ENCODE results near the gene RNF157. TPM values are rescaled to one million over a fixed set of nuclear protein-coding genes. Genes with fewer than 3 reads are reported as not detected.

RNF157 gene
- total and polyA plus RNA-seq, 2 of the 13 experiments (the other 11 are each of a cell fraction or from before 2014, with no cell fraction given), result 0.44 to 1.5 TPM

DNA sequence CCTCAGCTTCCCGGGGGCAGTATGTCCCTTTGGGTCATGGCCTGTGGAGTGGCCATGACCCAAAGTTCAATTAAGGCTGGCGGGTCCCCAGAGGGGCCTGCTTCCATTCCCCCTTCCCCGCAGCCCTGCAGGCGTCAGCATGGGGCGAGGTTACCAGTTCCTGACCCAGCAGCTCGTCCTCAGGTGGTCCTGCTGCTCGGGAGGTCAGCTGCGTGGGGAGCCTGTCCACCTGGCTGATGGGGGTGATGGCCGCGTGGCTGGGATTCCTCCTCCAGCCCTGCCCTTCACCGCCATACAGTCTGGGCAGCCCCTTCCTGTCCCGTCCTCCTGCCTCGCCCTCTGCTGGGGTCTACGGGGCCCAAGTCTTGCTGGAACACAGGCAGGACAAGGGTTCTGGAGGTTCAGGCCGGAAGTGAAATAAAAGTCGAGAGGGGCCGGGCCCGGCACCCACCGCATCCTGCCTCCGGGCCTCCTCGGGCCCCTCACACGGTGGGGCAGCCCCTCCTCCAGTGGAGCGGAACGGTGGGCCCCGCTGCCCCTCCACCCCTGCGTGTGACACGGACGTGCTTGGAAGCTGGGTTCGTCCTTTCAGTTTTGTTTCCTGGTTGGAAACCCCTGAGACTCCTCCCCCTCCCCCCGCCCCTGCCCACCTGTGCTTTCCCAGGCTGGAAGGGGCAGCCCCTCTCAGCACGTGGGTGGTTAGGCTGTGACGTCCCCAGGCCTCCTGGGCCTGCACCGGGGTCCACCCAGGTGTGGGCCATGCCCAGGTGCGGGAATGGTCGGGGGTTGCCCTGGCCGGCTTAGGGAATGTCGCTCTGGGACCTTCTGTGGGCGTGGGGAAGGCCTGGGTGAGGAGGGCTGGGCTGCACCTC is 31.6 kb upstream of the RNF157 start (continued):
- peak; percentile 42; the same call in 1 of the 2 replicates for TF ChIP-seq ZBTB33 (CRISPR knock-in tag; IDR thresholded peaks at IDR 0.05)
- TF ChIP-seq IRX3 (CRISPR knock-in tag; IDR thresholded peaks at IDR 0.05; ENCODE audit: borderline replicate concordance, low read depth), result no peak
- TF ChIP-seq DNMT1 (CRISPR knock-in tag; IDR thresholded peaks at IDR 0.05), result no peak
- TF ChIP-seq ZNF274 (CRISPR knock-in tag; IDR thresholded peaks at IDR 0.05), result 0 out of 2 replicates have a peak, but pooled peaks have one; percentile 39
- TF ChIP-seq NFE2 (CRISPR knock-in tag; IDR thresholded peaks at IDR 0.05), result no peak
- no peak for TF ChIP-seq SMARCC2 (IDR thresholded peaks at IDR 0.05)
- TF ChIP-seq ASH2L (IDR thresholded peaks at IDR 0.05; ENCODE audit: insufficient read length, low read depth, low read length), result no peak
- TF ChIP-seq BCL6 (CRISPR knock-in tag; IDR thresholded peaks at IDR 0.05), result no peak
- TF ChIP-seq ZBTB8A (CRISPR knock-in tag; IDR thresholded peaks at IDR 0.05; ENCODE audit: borderline replicate concordance, low read depth), result no peak
- TF ChIP-seq ZNF761 (CRISPR knock-in tag; conservative IDR thresholded peaks at IDR 0.05), result no peak
- TF ChIP-seq ZXDC (CRISPR knock-in tag; IDR thresholded peaks at IDR 0.05), result no peak
- TF ChIP-seq ATRX (CRISPR knock-in tag; IDR thresholded peaks at IDR 0.05; ENCODE audit: borderline replicate concordance), result no peak
- TF ChIP-seq BCLAF1 (IDR thresholded peaks at IDR 0.05), result no peak
- TF ChIP-seq ZC3H13 (CRISPR knock-in tag; IDR thresholded peaks at IDR 0.05), result 0 out of 2 replicates have a peak, but pooled peaks have one; percentile 49
- no peak for TF ChIP-seq CCDC6 (CRISPR knock-in tag; IDR thresholded peaks at IDR 0.05)
- TF ChIP-seq ZNF883 (CRISPR knock-in tag; IDR thresholded peaks at IDR 0.05; ENCODE audit: not compliant biosample characterization), result peak; percentile 57
- peak; percentile 93 for TF ChIP-seq AGO1 (IDR thresholded peaks at IDR 0.05; ENCODE audit: low read depth, low read length, poor library complexity, severe bottlenecking)
- 0 out of 2 replicates have a peak, but pooled peaks have one; percentile 18 for TF ChIP-seq ZNF547 (CRISPR knock-in tag; IDR thresholded peaks at IDR 0.05)
- 0 out of 2 replicates have a peak, but pooled peaks have one; percentile 14 for TF ChIP-seq MEIS2 (CRISPR knock-in tag; IDR thresholded peaks at IDR 0.05)
- no peak for TF ChIP-seq MAFG (CRISPR knock-in tag; IDR thresholded peaks at IDR 0.05)
- no peak for TF ChIP-seq NONO (IDR thresholded peaks at IDR 0.05)
- no peak for TF ChIP-seq NONO (CRISPR knock-in tag; conservative IDR thresholded peaks at IDR 0.05)
- TF ChIP-seq MLLT10 (CRISPR knock-in tag; IDR thresholded peaks at IDR 0.05), result no peak
